HG03175 (cell line): ENCODE data around the gene SOX18.
"Not testable (repeated sequence)": the region's sequence is repeated elsewhere in the genome, so short reads cannot be mapped to it uniquely, and the experiment has no call there.

Experiments
- ATAC-seq: cut with Tn5 transposase; IDR thresholded peaks from one replicate; pipeline ENCODE4 v1.9.1; 2021; ENCODE audit warnings: mild to moderate bottlenecking, moderate library complexity; ENCODE audit not compliant: unreplicated experiment

The SOX18 gene

DNA sequence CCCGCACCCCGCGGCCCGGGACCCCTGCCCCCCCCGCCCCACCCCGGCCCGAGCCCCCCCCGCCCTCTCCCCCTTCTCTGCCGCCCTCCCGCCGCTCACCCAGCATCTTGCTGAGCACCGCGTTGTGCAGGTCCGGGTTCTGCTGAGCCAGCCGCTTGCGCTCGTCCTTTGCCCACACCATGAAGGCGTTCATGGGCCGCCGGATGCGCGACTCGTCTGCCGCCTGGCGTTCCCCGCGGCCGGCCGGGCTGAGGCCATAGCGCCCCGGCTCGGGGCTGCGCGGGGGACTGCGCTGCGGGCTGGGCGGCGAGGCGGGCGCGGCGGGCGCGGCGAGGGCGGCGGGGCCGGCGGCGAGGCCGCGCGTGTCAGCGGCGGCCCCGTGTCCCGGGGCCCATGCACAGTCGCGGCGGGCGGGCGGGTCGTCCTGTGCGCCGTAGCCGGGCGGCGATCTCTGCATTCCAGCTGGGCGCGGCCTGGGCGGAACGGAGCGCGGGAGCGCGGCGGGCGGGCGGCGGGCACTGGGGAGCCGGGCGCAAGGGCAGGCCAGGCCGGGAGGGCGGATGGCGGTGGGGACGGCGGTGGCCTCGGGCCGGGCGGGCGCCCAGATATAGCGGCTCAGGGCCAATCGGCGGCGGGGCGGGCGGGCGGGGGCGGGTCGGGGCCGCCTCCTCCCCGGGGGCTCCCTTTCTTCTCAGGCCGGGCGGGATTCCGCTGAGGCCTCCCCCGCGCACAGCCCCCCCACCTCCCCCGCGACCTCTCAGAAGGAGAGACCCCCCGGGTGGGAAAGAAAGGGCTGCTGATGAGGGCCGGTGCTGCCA is at the start of gene SOX18:
TSS of gene SOX18 (minus strand) at position 580 of the 818 bp plus-strand sequence. CDS start at position 457, 123 bp downstream.
- ATAC-seq: no peak

DNA sequence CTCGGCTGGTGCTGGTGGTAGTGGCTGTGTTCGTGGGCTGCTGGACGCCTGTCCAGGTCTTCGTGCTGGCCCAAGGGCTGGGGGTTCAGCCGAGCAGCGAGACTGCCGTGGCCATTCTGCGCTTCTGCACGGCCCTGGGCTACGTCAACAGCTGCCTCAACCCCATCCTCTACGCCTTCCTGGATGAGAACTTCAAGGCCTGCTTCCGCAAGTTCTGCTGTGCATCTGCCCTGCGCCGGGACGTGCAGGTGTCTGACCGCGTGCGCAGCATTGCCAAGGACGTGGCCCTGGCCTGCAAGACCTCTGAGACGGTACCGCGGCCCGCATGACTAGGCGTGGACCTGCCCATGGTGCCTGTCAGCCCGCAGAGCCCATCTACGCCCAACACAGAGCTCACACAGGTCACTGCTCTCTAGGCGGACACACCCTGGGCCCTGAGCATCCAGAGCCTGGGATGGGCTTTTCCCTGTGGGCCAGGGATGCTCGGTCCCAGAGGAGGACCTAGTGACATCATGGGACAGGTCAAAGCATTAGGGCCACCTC is 49.1 kb upstream of the SOX18 start:
- no peak for ATAC-seq

DNA sequence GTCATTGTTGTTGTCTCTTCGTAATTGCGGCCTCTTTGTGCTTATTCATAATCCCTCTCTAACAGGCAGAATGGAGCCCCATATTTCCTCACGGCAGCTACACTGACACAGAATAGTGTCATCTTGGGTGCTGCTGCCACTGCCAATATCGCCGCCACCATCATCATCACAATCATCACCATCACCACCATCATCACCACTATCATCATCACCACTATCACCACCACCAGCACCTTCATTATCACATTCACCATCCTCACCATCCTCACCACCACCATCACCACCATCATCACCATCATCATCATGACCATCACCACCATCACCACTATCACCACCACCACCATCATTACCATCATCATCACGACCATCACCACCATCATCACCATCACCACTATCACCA is 47.1 kb upstream of the SOX18 start:
- no peak for ATAC-seq

DNA sequence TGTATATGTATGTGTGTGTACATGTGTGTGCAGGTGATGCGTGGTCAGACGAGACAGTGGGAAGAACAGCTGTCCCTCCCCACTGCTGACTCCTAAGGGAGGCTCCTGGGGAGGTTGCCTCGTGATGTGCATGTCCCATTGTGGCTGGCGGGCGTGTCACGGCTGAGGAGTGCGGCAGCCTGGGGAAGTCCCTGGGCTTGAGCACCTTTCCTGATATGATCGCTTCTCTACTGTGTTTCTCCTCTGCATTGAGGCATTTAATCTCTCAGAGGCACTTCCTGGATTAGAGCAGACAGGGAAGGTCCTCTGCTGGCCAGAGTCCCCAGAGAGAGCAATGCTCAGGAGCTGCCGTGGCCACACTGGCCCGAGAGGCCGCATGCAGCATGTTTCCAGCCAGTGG is 46.5 kb upstream of the SOX18 start:
- ATAC-seq: no peak

DNA sequence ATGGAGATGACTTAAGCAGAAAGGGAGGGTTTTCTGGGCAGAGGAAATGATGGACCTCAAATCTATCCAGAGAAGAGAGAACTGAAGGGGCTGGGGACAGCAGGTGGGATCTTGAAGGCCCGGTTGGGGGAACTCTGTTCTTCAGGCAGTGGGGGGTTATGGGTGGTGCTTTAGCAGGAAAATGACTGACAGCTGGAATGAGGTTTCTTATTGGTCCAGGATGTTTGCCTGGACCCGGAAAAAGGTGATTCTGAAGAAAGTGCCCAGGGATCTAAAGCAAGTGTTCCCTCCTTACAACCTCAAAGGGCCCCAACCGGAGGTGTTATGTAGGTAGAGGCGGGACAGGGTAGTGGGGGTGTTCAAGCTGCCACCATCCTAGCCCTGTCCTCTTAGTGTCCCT is 46.0 kb upstream of the SOX18 start:
- ATAC-seq: no peak

- no peak for ATAC-seq
Observed at GRCh38 chr20:64093013-64093503, 43.6 kb upstream of the SOX18 start.

DNA sequence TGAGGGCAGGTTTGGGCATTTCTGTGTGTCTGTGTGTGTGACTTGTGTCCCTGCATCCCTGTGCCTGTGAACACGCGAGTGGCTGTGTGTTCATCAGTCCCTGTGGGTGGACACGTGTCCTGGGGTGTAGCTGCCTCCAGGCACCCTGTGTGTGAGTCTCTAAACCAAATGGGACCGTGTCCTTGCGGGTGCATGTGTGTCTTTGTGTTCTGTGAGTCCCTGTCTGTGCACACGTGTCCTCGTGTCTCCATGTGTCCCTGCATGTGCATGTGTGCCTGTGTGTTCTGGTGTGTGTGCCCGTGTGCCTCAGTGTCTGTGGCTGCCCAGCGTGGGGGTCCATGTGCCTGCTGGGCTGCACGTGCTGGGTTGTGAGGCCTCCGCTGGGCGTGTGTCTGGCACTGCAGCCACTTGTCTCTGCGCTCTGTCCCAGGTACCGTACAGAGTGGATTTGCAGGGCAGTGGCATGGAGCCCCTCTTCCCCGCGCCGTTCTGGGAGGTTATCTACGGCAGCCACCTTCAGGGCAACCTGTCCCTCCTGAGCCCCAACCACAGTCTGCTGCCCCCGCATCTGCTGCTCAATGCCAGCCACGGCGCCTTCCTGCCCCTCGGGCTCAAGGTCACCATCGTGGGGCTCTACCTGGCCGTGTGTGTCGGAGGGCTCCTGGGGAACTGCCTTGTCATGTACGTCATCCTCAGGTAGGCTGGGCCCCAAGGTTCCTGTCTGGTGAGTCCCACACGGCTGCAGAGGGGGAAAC is 43.0 kb upstream of the SOX18 start:
- ATAC-seq: no peak

DNA sequence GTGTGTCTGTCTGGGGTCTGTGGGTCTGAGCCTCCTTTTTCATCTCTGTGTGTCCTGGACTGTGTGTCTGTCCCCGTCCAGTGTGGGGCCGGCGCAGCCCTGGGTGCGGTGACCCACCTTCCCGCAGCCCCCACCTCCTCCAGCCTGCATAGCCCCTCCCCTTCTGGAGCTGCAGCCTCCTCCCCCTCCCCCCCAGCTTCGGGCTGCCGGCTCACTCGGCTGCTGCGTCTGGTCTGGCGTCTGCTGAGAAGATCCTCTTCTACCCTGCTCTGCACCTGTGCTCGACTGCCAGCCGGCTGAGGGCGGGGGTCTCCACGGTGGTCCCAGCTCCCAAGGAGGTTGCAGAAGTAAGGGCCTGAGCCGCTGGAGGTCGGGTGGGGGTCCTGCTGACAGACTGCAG is 42.3 kb upstream of the SOX18 start:
- no peak for ATAC-seq

DNA sequence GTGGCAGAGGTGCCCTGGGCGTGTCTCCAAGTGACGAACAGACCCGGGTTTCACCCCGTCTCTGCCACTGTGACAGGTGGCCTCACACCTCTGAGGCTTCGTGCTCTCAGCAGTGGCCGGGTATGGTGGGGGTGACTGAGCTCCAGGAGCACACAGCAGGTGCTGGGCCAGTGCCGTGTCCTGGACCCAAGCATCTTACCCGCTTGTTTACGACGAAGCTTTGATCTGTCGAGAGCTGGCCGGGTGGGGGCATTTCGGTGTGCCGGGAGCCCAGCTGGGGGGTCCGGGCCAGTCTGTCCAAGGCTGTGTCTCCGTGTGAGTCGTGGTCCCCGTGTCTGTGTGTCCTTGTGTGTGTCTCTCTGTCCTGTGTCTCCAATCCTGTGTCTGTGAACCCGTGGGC is 41.9 kb upstream of the SOX18 start:
- no peak for ATAC-seq

DNA sequence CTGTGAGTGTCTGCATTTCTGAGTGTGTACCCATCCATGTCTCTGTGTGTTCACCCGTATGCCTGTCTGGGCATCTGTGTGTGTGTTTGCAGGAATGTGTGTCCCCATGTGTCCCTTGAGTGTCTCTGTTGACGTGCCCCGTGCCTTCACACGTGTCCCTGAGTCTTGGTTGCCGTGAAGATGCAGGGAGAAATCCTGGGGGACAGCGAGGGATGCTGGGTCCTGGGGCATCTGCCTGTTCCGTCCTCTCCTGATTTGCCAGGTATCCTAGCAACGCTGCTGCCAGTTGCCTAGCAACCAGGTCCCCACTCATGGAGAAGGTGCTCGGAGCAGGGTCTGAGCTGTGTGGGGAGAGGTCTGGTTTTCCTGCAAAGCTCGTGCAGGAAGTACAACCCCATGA is 40.7 kb upstream of the SOX18 start:
- ATAC-seq: no peak

DNA sequence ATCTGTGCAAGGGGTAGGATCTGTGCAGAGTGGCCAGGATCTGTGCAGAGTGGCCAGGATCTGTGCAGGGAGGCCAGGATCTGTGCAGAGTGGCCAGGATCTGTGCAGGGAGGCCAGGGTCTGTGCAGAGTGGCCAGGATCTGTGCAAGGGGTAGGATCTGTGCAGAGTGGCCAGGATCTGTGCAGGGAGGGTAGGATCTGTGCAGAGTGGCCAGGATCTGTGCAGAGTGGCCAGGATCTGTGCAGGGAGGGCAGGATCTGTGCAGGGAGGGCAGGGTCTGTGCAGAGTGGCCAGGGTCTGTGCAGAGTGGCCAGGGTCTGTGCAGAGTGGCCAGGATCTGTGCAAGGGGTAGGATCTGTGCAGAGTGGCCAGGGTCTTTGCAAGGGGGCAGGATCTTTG is 39.1 kb upstream of the SOX18 start:
- not testable (repeated sequence) for ATAC-seq

- ATAC-seq: not testable (repeated sequence)
Observed at GRCh38 chr20:64087226-64087825, 37.9 kb upstream of the SOX18 start.

- ATAC-seq: no peak
Observed at GRCh38 chr20:64086801-64087200, 37.4 kb upstream of the SOX18 start.

DNA sequence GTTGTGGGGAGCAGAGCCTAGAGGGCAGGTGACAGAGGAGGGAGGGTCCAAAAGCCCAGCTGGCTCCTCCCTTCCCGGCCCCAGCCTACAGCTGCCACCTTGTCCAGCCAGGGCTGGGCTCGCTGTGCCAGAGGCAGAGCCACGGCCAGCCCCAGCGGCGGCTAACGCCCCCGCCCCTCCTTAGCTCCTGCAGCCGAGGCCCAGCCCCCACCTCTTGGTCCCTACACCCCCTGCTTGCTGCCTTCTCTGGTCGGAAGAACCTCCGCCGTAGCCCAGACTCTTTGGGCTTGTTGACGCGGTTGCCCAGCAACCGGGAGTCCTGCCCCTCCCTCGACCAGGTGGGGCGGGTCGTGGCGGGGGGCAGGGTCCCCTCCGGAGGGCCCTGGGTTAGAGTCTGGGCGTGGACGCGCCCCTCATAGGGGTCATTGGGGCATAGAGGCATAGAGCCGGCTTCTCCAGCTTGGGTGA is 35.3 kb upstream of the SOX18 start:
- ATAC-seq: no peak

GRCh38 chr20:64083804-64084684 is 34.6 kb upstream of the SOX18 start, which contains the start of gene LKAAEAR1:
TSS of gene LKAAEAR1 (minus strand) at chr20:64084398. CDS start at chr20:64084219, 179 bp downstream.
- no peak for ATAC-seq

- no peak for ATAC-seq
Observed at GRCh38 chr20:64083378-64083803, 34.0 kb upstream of the SOX18 start.

DNA sequence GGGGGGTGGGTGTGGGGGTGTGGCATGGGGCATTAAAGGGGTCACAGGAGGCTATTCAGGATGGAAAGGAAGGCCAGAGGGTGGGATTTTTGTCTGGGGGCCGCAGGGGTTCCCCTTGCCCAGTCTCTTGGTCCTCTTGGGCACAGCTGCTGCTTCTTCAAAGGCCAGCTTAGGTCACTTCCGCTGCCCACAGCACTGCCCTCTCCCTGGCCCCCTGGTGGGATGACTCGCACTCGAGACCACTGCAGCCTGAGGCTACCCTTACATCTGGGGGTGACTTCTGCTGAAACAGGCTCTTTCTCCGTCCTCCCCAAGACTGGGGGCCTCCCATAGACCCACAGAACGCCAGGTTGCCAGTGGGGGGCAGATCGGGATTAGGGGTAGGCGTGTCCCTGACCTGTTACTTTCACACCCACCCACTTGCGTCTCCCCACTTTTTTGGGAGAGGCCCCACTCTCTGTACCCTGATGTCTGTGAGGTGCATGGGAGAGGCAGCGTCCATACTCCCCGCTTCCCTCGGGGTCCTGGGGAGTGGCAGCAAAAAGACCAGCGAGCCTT is 33.5 kb upstream of the SOX18 start:
- no peak for ATAC-seq

- ATAC-seq: no peak
Observed at GRCh38 chr20:64082126-64082731, 32.8 kb upstream of the SOX18 start.

DNA sequence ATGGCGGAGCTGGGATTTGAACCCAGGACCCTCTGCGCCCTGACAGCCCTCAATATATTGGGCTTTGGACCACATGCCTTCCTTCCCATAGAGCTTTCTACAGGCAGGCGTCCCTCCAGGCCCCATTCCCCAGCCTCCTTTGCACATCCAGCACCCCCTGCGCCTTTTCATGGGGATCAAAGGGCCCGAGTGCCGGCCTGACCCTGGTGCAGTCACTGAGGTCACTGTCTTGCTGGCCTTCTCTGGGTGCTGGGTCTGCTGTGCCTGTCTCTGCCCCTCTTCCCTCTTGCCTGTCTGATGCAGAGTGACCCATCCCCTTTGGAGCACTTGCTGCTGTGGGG is 32.2 kb upstream of the SOX18 start:
- ATAC-seq: no peak
